H1 (cell line): ENCODE measurements around the gene CDKL1. TPM values are rescaled to one million over a fixed set of nuclear protein-coding genes. Genes with fewer than 3 reads are reported as not detected.

ENCODE experiments used
- CTCF ChIA-PET: fragments of 300-600 bp; sonication (Branson Sonifier 250); formaldehyde crosslinking; loops from one replicate; lab custom pipeline; 2021; ENCODE audit not compliant: partially characterized antibody; lab: Charles Lee
- POLR2A ChIA-PET: fragments of 300-600 bp; sonication (Branson Sonifier 250); formaldehyde crosslinking; loops from one replicate; lab custom pipeline; 2021; ENCODE audit warnings: inconsistent platforms; ENCODE audit not compliant: partially characterized antibody; lab: Charles Lee
- DNase-seq, 2 experiments: peaks; one replicate each; pipeline versions ENCODE4 v3.0.0 to v3.0.0-alpha.2; 2010 to 2022; ENCODE audit warnings: low spot score in 2 of 2, low read depth in 1 of 2, mixed read lengths in 1 of 2
- FAIRE-seq: peaks from 2 replicates; lab custom pipeline; 2011; peaks lifted over from hg19 to GRCh38; lab: Jason Lieb, UNC
- H2AFZ ChIP-seq: 2 replicates; pipeline ENCODE4 v1.8.1; 2012; ENCODE audit warnings: low read length, inconsistent platforms
- H2AK5ac ChIP-seq: 2 replicates; pipeline ENCODE4 v1.6.1; 2013; ENCODE audit warnings: low read depth, low read length
- H2BK120ac ChIP-seq: replicated peaks from 2 replicates; pipeline ENCODE3; 2013; ENCODE audit warnings: low read depth, low read length, inconsistent platforms
- H2BK12ac ChIP-seq: 2 replicates; pipeline ENCODE4 v1.6.1; 2013; ENCODE audit warnings: low read depth, low read length
- H2BK15ac ChIP-seq: 2 replicates; pipeline ENCODE4 v1.6.1; 2013; ENCODE audit warnings: low read length
- H2BK20ac ChIP-seq: 2 replicates; pipeline ENCODE4 v1.6.1; 2013; ENCODE audit warnings: low read length
- H2BK5ac ChIP-seq: 2 replicates; pipeline ENCODE4 v1.6.1; 2013; ENCODE audit warnings: low read depth, low read length
- H3K14ac ChIP-seq: 2 replicates; pipeline ENCODE4 v1.6.1; 2013; ENCODE audit warnings: inconsistent platforms; ENCODE audit not compliant: insufficient read length
- H3K18ac ChIP-seq: 2 replicates; pipeline ENCODE4 v1.6.1; 2013; ENCODE audit warnings: low read length; ENCODE audit errors: extremely low read depth
- H3K23ac ChIP-seq: 2 replicates; pipeline ENCODE4 v1.6.1; 2013; ENCODE audit warnings: inconsistent platforms; ENCODE audit not compliant: insufficient read length
- H3K23me2 ChIP-seq: 2 replicates; pipeline ENCODE4 v1.6.1; 2013; ENCODE audit warnings: low read depth, low read length
- H3K27ac ChIP-seq: 2 replicates; pipeline ENCODE4 v1.6.1; 2011; ENCODE audit warnings: low read depth, low read length, inconsistent platforms
- H3K27me3 ChIP-seq, 4 experiments: replicated peaks in 1 of 4; 1 replicate in 1 of 4; 2 replicates in 3 of 4; pipeline versions ENCODE4 v1.6.1 to v1.8.1; 2011 to 2013; ENCODE audit warnings: low read length in 3 of 4, mild to moderate bottlenecking in 3 of 4, inconsistent platforms in 2 of 4, mixed read lengths in 2 of 4, moderate library complexity in 1 of 4; ENCODE audit not compliant: control insufficient read depth in 3 of 4, insufficient read depth in 3 of 4; ENCODE audit errors: extremely low read depth in 1 of 4
- H3K36me3 ChIP-seq, 4 experiments: 2 replicates each; pipeline versions ENCODE4 v1.6.1 to v1.8.1; 2011 to 2013; ENCODE audit warnings: mild to moderate bottlenecking in 4 of 4, low read length in 3 of 4, moderate library complexity in 2 of 4, control low read depth in 1 of 4, inconsistent platforms in 1 of 4; ENCODE audit not compliant: insufficient read depth in 4 of 4, control insufficient read depth in 2 of 4
- H3K4ac ChIP-seq: replicated peaks from 2 replicates; pipeline ENCODE3; 2013; ENCODE audit warnings: low read length, low read depth, mixed read lengths, inconsistent platforms; ENCODE audit not compliant: insufficient read length
- H3K4me1 ChIP-seq, 4 experiments: replicated peaks in 1 of 4; 1 replicate in 1 of 4; 2 replicates in 3 of 4; pipeline versions ENCODE4 v1.6.1 to v1.8.1; 2011 to 2013; ENCODE audit warnings: low read length in 3 of 4, inconsistent platforms in 2 of 4, mixed read lengths in 1 of 4; ENCODE audit not compliant: insufficient read depth in 4 of 4, control insufficient read depth in 3 of 4
- H3K4me2 ChIP-seq, 2 experiments: 2 replicates each; pipeline versions ENCODE4 v1.6.1 to v1.8.1; 2011 to 2013; ENCODE audit warnings: low read depth in 2 of 2, low read length in 2 of 2, control low read depth in 1 of 2, inconsistent platforms in 1 of 2, mild to moderate bottlenecking in 1 of 2; ENCODE audit not compliant: insufficient read depth in 1 of 2
- H3K4me3 ChIP-seq, 4 experiments: fragments of 200-600, 300-600 bp in 1 of 4; sonication (generic), shearing (Covaris generic), sonication (Bioruptor Twin) in 1 of 4; 2 replicates each; pipeline versions ENCODE4 v1.5.1 to v1.8.1; 2011 to 2016; ENCODE audit warnings: low read length in 4 of 4, low read depth in 3 of 4, control low read depth in 2 of 4, inconsistent platforms in 2 of 4, mild to moderate bottlenecking in 2 of 4, mixed read lengths in 1 of 4, moderate library complexity in 1 of 4; ENCODE audit not compliant: insufficient read depth in 2 of 4; ENCODE audit errors: extremely low read depth in 1 of 4
- H3K56ac ChIP-seq: replicated peaks from 2 replicates; pipeline ENCODE3; 2013; ENCODE audit warnings: low read depth, mild to moderate bottlenecking, mixed read lengths, low read length, inconsistent platforms; ENCODE audit not compliant: insufficient read length
- H3K79me1 ChIP-seq: 2 replicates; pipeline ENCODE4 v1.6.1; 2013; ENCODE audit warnings: low read depth, low read length, control low read depth
- H3K79me2 ChIP-seq, 2 experiments: 2 replicates each; pipeline versions ENCODE4 v1.6.1 to v1.8.1; 2012 to 2013; ENCODE audit warnings: low read length in 2 of 2, mild to moderate bottlenecking in 2 of 2, inconsistent platforms in 1 of 2; ENCODE audit not compliant: insufficient read depth in 2 of 2, control insufficient read depth in 1 of 2
- H3K9ac ChIP-seq, 4 experiments: replicated peaks in 1 of 4; 1 replicate in 1 of 4; 2 replicates in 3 of 4; pipeline versions ENCODE4 v1.6.1 to v1.8.1; 2011 to 2013; ENCODE audit warnings: low read depth in 3 of 4, low read length in 3 of 4, control low read depth in 2 of 4, mild to moderate bottlenecking in 2 of 4, moderate library complexity in 2 of 4, inconsistent platforms in 1 of 4; ENCODE audit errors: extremely low read depth in 1 of 4
- H3K9me3 ChIP-seq, 2 experiments: 2 replicates each; pipeline versions ENCODE4 v1.6.1 to v1.8.1; 2012 to 2013; ENCODE audit warnings: mild to moderate bottlenecking in 2 of 2, moderate library complexity in 2 of 2, control low read depth in 1 of 2, inconsistent platforms in 1 of 2, low read depth in 1 of 2, low read length in 1 of 2, mixed read lengths in 1 of 2; ENCODE audit not compliant: insufficient read depth in 2 of 2
- H4K20me1 ChIP-seq, 2 experiments: replicated peaks in 1 of 2; 2 replicates each; pipeline versions ENCODE3 to v1.8.1; 2011 to 2013; ENCODE audit warnings: inconsistent platforms in 2 of 2, low read length in 2 of 2, mild to moderate bottlenecking in 1 of 2; ENCODE audit not compliant: insufficient read depth in 2 of 2, control insufficient read depth in 1 of 2
- H4K5ac ChIP-seq: 2 replicates; pipeline ENCODE4 v1.6.1; 2013; ENCODE audit warnings: low read length, low read depth, mixed read lengths, inconsistent platforms; ENCODE audit not compliant: insufficient read length
- H4K8ac ChIP-seq: 2 replicates; pipeline ENCODE4 v1.8.0; 2013; ENCODE audit warnings: mild to moderate bottlenecking, moderate library complexity, low read length, inconsistent platforms; ENCODE audit not compliant: insufficient read depth; ENCODE audit errors: extremely low read depth
- H4K91ac ChIP-seq: replicated peaks from 2 replicates; pipeline ENCODE3; 2013; ENCODE audit warnings: low read length, mixed read lengths, inconsistent platforms; ENCODE audit not compliant: insufficient read length
- GABPA ChIP-seq: IDR thresholded peaks from 2 replicates; pipeline ENCODE4 v1.6.1; 2011; ENCODE audit warnings: mild to moderate bottlenecking, low read length, moderate library complexity, borderline replicate concordance; ENCODE audit not compliant: insufficient read depth
- KDM5A ChIP-seq: fragments of 200-600 bp; IDR thresholded peaks from 2 replicates; pipeline ENCODE4 v1.7.1; 2012; ENCODE audit warnings: mild to moderate bottlenecking, low read length, inconsistent platforms, mixed read lengths
- POU5F1 ChIP-seq: IDR thresholded peaks from 2 replicates; pipeline ENCODE4 v1.6.1; 2011; ENCODE audit warnings: low read depth, mild to moderate bottlenecking, low read length, moderate library complexity
- TEAD4 ChIP-seq: IDR thresholded peaks from 2 replicates; pipeline ENCODE4 v1.6.1; 2012; ENCODE audit warnings: low read depth, low read length, inconsistent platforms, mixed read lengths
- polyA plus RNA-seq, 7 experiments: library from polyadenylated mRNA; depleted of rRNA in 3 of 7; stranded (reverse) in 5 of 7; unstranded in 2 of 7; fragments of >200 nt in 5 of 7; fragments of 200-250 nt in 2 of 7; gene quantifications; 1 replicate in 5 of 7; 2 replicates in 1 of 7; 4 replicates in 1 of 7; pipeline versions ENCODE4 v1.2.1 to v1.2.3, GENCODE V29; 2011 to 2013; ENCODE audit warnings: missing spikeins in 2 of 7, mixed read lengths in 2 of 7
- total RNA-seq: library from RNA; stranded (reverse); fragmentation: NEBNext Ultra II Directional; extraction: Animal tissue kit (Norgen Biotek cat#: 25700); gene quantifications from 2 replicates; pipeline ENCODE4 v1.2.1, GENCODE V29; 2021

The CDKL1 gene
- total and polyA plus RNA-seq, 2 of the 8 experiments (the other 6 are each of a cell fraction or from before 2014, with no cell fraction given) = 1.2 to 2.2 TPM

DNA sequence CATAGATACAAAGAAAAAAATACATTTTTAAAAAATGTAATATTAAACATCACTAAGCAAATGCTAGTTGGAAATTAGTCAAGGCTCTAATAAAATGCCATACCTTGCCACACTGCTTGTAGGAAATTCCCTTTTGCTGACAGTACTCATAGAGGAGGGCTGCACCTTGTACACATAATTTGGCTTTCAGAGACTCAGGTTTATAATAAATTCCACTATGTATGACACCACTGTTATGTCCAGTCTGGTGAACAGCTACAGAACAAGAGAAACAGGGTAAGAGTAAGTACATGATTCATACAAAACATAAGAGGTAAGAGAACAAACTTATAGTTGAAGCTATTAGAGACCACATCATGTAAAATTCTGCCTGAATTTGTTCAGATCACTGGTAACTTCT lies 94.8 kb downstream of the CDKL1 start:
- Histone ChIP-seq H3K4me3 (no peak overlapping the region), H3K23me2 (no peaks in the 10 kb centered on the region), H3K9me3 (peaks cover 0 to 2% of the 10 kb centered on the region in 2 experiments; a peak in 1 of 4 replicates), H4K20me1 (no peaks in the 10 kb centered on the region), H2AK5ac (no peak overlapping the region), H2BK120ac (no peak overlapping the region), H2BK12ac (no peak overlapping the region), H3K79me2 (peaks cover 0 to 49% of the 10 kb centered on the region in 2 experiments; a peak in 2 of 4 replicates), H3K36me3 (peaks cover 0 to 19% (median 4%) of the 10 kb centered on the region in 4 experiments; a peak in 4 of 8 replicates), H3K4ac (no peak overlapping the region), H2BK20ac (no peak overlapping the region), H3K18ac (no peak overlapping the region), H3K56ac (no peak overlapping the region), H3K4me2 (no peak overlapping the region), H4K91ac (no peak overlapping the region), H3K9ac (no peak overlapping the region), H3K79me1 (no peaks in the 10 kb centered on the region), H3K4me1 (peaks cover 0 to 3% (median 0%) of the 10 kb centered on the region in 4 experiments; a peak in 2 of 7 replicates), H4K5ac (no peak overlapping the region), H3K23ac (no peak overlapping the region), H4K8ac (no peak overlapping the region), H3K27ac (no peak overlapping the region), H2BK15ac (no peak overlapping the region), H3K27me3 (no peaks in the 10 kb centered on the region), H2BK5ac (no peak overlapping the region), H2AFZ (no peak overlapping the region), H3K14ac (no peak overlapping the region)
- no peak for DNase-seq
- CTCF ChIA-PET = interaction anchor here (1.0 to 1.1 kb wide), 2 partner anchors 9 to 19 kb away, joined by 3 to 5 read pairs; no protein-coding TSS in a partner anchor
- no peak for FAIRE-seq
- POLR2A ChIA-PET = interaction anchor here (1.2 kb wide), 1 partner anchor 10 kb away, joined by 3 read pairs; the partner anchor contains the start of genes DMAC2L and L2HGDH
- no peak for TF ChIP-seq KDM5A
- TF ChIP-seq GABPA = no peak
- TF ChIP-seq POU5F1 = no peak
- TF ChIP-seq TEAD4 = no peak
